NCI-H128 (cell line): ENCODE results near the gene EWSR1.
A peak's percentile ranks its signal among the peaks of the same experiment; 100 is the strongest.
"Not testable (repeated sequence)": the region's sequence is repeated elsewhere in the genome, so short reads cannot be mapped to it uniquely, and the experiment has no call there.

ENCODE experiments used
- DNase-seq: peaks from one replicate; lab custom pipeline; 2025; ENCODE audit not compliant: unreplicated experiment; lab: John Stamatoyannopoulos, UW

The EWSR1 gene

GRCh38 chr22:29334696-29335344 lies 66.8 kb downstream of the EWSR1 start:
- DNase-seq: no peak

GRCh38 chr22:29335656-29336055 lies 67.6 kb downstream of the EWSR1 start:
- DNase-seq: no peak

- no peak for DNase-seq
Observed at GRCh38 chr22:29336751-29337490, 68.9 kb downstream of the EWSR1 start.

GRCh38 chr22:29337631-29338284 lies 69.7 kb downstream of the EWSR1 start:
- DNase-seq: no peak

GRCh38 chr22:29338398-29338797 lies 70.3 kb downstream of the EWSR1 start:
- no peak for DNase-seq

- no peak for DNase-seq
Observed at GRCh38 chr22:29339381-29340235, 71.5 kb downstream of the EWSR1 start.

- DNase-seq: no peak
Observed at GRCh38 chr22:29340566-29340965, 72.5 kb downstream of the EWSR1 start.

GRCh38 chr22:29341056-29341848 lies 73.2 kb downstream of the EWSR1 start:
- no peak for DNase-seq

- no peak for DNase-seq
Observed at GRCh38 chr22:29341849-29342127, 73.7 kb downstream of the EWSR1 start.

GRCh38 chr22:29342177-29342576 lies 74.1 kb downstream of the EWSR1 start:
- no peak for DNase-seq

GRCh38 chr22:29342577-29343312 lies 74.7 kb downstream of the EWSR1 start:
- no peak for DNase-seq

GRCh38 chr22:29343313-29343805 lies 75.3 kb downstream of the EWSR1 start:
- DNase-seq: no peak

GRCh38 chr22:29344137-29344536 lies 76.1 kb downstream of the EWSR1 start:
- DNase-seq: peak; percentile 14

GRCh38 chr22:29344889-29345288 lies 76.8 kb downstream of the EWSR1 start:
- DNase-seq: not testable (repeated sequence)

- DNase-seq: no peak
Observed at GRCh38 chr22:29345932-29346331, 77.9 kb downstream of the EWSR1 start.

- no peak for DNase-seq
Observed at GRCh38 chr22:29346659-29347058, 78.6 kb downstream of the EWSR1 start.

GRCh38 chr22:29348041-29348440 lies 80.0 kb downstream of the EWSR1 start:
- no peak for DNase-seq

- DNase-seq: no peak
Observed at GRCh38 chr22:29348956-29349355, 80.9 kb downstream of the EWSR1 start.
